NCI-H2107 (cell line): ENCODE measurements around the gene TUBA4A.

Experiments used
- DNase-seq: peaks from one replicate; lab custom pipeline; 2025; lab: John Stamatoyannopoulos, UW

TUBA4A gene

GRCh38 chr2:219286436-219287115, 32.9 kb upstream of the TUBA4A start:
- no peak for DNase-seq

DNA sequence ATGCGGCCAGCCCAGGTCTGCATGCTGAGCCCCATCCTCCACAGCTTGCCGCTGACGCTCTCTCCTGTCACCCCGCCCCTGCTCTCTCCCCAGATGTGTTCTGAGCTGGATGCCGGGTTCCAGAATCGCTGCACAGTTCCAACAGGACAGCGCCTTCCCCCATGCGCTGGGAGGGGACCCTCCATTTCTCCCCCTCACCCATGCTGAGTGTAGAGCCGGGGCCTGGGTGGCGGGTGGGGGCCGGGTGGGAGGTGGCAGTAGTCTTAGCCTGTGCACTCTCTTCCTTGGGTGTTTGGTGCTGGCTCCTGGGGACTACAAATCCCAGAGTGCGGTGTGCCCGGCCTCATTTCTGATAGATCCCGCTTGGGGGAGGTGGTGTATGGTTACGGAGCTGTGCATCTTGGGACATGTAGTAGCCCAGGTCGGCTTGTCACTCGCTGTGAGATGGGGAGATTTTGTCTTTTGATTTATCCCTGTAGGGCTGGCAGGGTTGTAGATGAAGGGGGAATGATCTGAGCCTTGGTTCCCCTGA, 32.2 kb upstream of the TUBA4A start:
- DNase-seq: no peak

GRCh38 chr2:219285373-219285735, 31.6 kb upstream of the TUBA4A start:
- no peak for DNase-seq

GRCh38 chr2:219284501-219285372, 31.0 kb upstream of the TUBA4A start:
- DNase-seq: no peak

DNA sequence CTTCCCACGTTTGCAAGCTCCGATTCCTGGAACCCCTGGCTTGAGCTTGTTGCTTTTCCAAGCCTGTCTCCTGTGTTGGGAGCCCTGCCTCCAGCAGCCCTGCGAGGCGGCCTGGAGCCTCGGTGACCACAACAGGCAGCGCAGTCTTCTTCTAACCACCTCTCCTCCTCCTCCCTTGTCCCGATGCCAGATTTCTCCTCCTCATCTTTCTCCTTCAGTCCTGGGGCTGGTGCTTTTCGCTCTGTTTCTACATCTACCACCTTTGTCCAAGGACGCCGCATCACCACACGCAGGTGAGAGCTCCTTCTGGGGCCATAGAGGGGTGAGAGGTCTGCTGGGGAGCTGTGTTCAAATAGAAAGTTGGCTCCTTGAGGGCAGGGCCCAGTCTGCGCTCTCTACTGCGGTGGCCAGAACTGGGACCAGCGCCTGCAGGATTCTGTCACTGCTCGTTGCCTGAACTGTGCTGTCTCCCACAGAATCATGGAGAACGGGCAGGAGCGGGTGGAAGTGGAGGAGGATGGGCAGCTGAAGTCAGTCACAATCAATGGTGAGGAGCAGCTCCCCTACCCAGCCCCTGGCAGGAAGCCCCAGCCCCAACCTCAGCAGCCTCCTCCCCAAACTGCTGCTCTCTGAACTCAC, 29.3 kb upstream of the TUBA4A start:
- DNase-seq: no peak

DNA sequence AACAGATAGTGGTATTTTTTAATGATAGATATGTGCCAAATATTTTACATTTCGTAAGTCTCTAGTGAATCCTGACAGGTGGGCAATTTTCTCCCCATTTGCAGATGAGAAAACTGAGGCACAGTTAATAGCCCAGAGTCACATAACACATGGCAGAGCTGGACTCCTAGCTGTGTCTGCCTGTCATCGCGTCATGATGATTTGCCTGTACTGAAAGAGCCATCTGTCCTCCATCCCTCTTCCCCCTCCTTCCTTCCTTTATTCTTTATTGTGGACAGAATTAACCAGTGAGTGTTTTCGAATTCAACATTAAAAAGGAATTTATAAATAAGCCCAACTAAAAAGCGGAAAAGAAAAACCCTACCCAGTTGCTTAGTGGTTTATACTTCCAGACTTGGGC, 28.7 kb upstream of the TUBA4A start:
- no peak for DNase-seq

DNA sequence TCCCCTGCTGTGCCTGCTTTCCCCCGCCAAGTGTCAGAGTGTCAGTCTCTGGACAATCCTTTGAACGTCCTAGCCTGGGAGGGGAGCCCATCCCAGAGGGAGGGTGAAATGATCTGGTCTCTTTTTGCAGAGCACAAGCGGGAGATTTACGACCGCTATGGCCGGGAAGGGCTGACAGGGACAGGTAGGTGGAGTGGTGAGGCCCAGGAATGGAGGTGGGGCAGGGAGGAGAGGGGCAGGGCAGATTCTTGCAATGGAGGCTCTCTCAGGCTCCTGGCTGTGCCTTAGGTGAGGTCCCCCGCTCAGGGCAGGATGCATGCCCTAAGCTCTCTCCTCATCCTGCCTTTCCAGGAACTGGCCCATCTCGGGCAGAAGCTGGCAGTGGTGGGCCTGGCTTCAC, 27.9 kb upstream of the TUBA4A start:
- no peak for DNase-seq

DNA sequence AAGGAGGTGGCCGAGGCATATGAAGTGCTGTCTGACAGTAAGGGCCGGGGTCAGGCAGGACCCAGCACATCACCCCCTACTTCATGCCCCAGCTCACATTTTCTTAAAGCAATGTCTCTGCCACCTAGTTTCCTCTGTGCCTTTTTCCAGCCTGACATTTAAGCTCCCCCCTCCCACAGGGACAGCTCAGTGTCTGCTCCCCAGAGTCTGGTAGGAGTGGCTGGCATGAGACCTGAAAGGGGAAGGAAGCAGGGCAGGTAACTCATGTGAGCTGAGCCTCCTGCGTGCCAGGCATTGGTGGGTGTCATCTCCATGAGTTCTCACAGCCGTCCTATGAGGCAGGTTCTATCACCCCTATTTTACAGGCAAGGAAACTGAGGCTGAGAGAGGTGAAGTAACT, 26.9 kb upstream of the TUBA4A start:
- no peak for DNase-seq

- no peak for DNase-seq
These were observed 26.3 kb upstream of the TUBA4A start for GRCh38 chr2:219279916-219280516.

GRCh38 chr2:219279151-219279915, 25.6 kb upstream of the TUBA4A start, which contains the start of gene DNAJB2:
Gene DNAJB2, plus strand, starts transcription at chr2:219279366. Its CDS starts 468 bp downstream, at chr2:219279834.
- peak; percentile 86 for DNase-seq

- no peak for DNase-seq
These were observed 25.0 kb upstream of the TUBA4A start for GRCh38 chr2:219278655-219279150.

DNA sequence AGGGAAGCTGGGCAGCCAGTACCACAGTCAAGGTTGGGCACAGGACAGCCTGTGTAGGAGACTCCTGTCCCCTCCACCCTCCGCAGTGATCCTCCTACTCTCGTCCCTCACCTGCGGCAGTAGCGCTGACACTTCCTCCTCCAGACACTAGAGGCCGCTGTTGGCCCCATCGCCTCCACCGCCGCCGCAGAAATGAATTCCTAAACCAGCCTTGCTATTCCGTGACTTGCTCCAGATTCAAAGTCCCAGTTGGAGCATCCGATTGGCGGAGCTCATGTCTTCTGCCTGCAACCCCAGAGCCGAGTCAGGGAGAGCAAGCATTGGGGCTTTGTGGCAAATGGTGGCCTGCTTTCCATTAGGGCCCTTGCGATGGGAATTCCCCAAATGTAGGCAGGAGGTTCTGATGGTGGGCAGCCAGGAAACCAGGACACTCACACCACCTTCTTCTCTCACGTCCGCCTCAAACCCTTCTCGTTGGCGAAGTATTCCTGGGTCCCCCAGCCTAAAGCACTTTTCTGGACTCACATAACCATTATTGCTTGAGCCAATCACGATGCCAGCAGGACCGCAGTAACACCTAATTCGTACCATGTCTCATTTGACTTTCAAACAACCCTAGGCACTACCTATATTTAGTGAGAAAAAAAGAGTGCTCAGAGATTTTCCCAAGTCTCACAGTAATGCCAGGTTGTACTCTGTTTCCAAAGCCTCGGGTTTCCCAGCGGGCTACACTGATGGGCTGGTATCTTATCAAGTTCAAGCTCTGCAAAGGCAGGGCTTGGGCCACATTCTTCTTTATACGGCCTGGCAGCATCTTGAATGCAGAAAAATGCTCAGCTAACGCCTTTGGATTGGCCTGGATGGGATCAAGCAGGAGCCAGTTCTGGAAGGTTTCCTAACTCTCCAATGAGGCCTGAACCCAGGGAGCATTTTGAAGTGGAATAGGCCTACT, 24.3 kb upstream of the TUBA4A start:
- peak; percentile 45 for DNase-seq

DNA sequence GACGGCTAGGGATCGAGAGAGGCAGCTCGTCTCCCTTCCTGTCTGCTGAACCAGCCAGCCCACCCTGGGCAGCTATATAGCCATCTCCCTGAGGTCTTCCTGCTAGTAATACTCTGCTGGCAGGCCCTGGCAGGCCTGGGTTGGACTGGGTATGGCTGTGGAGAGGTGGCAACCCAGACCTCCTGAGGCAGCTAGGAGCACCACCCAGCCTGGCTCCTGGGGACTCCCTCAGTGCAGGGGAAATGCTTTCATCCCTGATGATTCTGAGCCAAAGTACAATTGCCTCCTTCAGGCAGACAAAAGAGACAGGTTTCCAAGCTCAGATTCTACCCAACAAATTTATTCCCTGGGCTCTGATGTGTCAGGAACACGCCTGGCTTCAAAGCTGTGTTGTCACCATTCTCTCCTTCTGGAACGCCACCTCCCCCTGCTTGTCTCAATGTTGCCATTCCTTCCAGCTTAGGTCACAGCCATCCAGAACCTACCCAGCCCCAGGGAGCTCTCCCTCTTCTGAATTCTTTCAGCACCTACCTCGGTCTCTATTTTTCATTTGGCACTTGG, 20.7 kb upstream of the TUBA4A start:
- DNase-seq: no peak

GRCh38 chr2:219273937-219274336, 20.2 kb upstream of the TUBA4A start:
- no peak for DNase-seq

DNA sequence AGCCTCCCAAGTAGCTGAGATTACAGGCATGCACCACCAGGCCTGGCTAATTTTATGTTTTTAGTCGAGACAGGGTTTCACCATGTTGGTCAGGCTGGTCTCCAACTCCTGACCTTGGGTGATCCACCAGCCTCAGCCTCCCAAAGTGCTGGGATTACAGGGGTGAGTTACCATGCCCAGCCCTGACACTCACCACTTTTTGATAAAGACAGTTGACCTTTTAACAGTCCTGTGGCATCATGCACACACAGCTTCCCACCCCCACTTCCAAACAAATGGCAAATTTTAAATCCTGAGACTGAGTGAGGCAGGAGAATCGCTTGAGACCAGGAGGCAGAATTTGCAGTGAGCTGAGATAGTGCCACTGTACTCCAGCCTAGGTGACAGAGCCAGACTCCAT, 19.3 kb upstream of the TUBA4A start:
- no peak for DNase-seq

- DNase-seq: no peak
These were observed 18.6 kb upstream of the TUBA4A start for GRCh38 chr2:219272356-219272755.

DNA sequence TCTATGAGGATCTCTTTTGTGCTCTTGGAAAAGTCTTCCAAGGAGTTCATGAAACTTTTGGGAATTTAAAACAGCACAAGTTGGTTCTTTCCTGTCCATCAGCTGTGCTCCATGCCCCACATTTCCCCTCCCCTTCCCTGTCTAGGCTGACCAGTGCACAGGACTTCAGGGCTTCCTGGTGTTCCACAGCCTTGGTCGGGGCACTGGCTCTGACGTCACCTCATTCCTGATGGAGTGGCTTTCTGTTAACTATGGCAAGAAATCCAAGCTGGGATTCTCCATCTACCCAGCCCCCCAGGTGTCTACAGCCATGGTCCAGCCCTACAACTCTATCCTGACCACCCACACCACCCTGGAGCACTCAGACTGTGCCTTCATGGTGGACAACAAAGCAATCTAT, 17.3 kb upstream of the TUBA4A start:
- DNase-seq: no peak

DNA sequence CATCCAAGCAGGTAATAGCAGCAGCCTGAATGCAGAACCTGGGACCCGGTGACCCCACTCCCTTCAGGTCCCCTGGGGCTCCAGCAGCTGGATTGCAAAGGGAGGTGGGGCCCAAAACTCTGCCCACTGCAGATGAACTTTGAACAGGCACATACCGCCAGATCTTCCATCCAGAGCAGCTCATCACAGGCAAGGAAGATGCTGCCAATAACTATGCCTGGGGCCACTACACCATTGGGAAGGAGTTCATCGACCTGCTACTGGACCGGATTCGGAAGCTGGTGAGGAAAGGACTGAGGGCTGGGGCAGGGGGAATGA, 16.3 kb upstream of the TUBA4A start:
- no peak for DNase-seq

GRCh38 chr2:219269362-219270054, 15.8 kb upstream of the TUBA4A start:
- DNase-seq: no peak
